Measurements from ENCODE around the gene GSAP.

- TF ChIP-seq CTCF (IDR thresholded peaks at IDR 0.05; ENCODE audit: extremely low read depth in 1 of 2, insufficient read depth in 1 of 2, low read depth in 1 of 2, low read length in 2 of 2) (no peak), POLR2AphosphoS5 (IDR thresholded peaks at IDR 0.05; ENCODE audit: insufficient read depth, low read depth, low read length) (no peak)
Observed at GRCh38 chr7:77419102-77419501, 3.0 kb upstream of the GSAP start.

Data from endothelial cell of umbilical vein (primary cell).